WTC11 (cell line): Measurements from ENCODE around the gene POLR2C. TPM values are rescaled to one million over a fixed set of nuclear protein-coding genes. Genes with fewer than 3 reads are reported as not detected.

Source experiments
- ATAC-seq: fragments of 200-7000 bp; cut with Tn5 transposase; 2 replicates; pipeline ENCODE4 v1.10.0; 2021; ENCODE audit warnings: mild to moderate bottlenecking, moderate library complexity
- CTCF ChIA-PET: fragments of 300-600 bp; sonication (Branson Sonifier 250); formaldehyde crosslinking; loops from one replicate; lab custom pipeline; 2021; ENCODE audit warnings: antibody characterized with exemption; lab: Charles Lee
- POLR2A ChIA-PET: fragments of 350-600 bp; sonication (Branson Sonifier 250); formaldehyde crosslinking; loops from one replicate; lab custom pipeline; 2021; ENCODE audit warnings: antibody characterized with exemption; lab: Charles Lee
- DNase-seq: peaks from one replicate; pipeline ENCODE4 v3.0.0; 2021; ENCODE audit warnings: low spot score
- H3K27ac Mint-ChIP-seq: 2 replicates; pipeline ENCODE4 v1.8.0; 2021; ENCODE audit warnings: mixed read lengths
- H3K27me3 Mint-ChIP-seq: 2 replicates; pipeline ENCODE4 v1.8.0; 2021; ENCODE audit warnings: low read depth, mild to moderate bottlenecking, moderate library complexity, mixed read lengths
- H3K36me3 Mint-ChIP-seq: 2 replicates; pipeline ENCODE4 v1.8.0; 2021; ENCODE audit warnings: mixed read lengths
- H3K4me1 Mint-ChIP-seq: 2 replicates; pipeline ENCODE4 v1.8.0; 2022; ENCODE audit warnings: mixed read lengths
- H3K4me3 Mint-ChIP-seq: 2 replicates; pipeline ENCODE4 v1.8.0; 2021; ENCODE audit warnings: mild to moderate bottlenecking, moderate library complexity, mixed read lengths
- H3K9me3 Mint-ChIP-seq: 2 replicates; pipeline ENCODE4 v1.8.0; 2021; ENCODE audit warnings: mixed read lengths
- AFF4 ChIP-seq: sonication (generic); formaldehyde crosslinking; IDR thresholded peaks from 2 replicates; pipeline ENCODE4 v1.8.1; 2023; ENCODE audit warnings: mild to moderate bottlenecking, missing genetic modification reagents, borderline replicate concordance
- ARID4B ChIP-seq: sonication (generic); formaldehyde crosslinking; IDR thresholded peaks from 2 replicates; pipeline ENCODE4 v1.8.0; 2023; ENCODE audit warnings: missing genetic modification reagents, mild to moderate bottlenecking, borderline replicate concordance
- CBFB ChIP-seq: sonication (generic); formaldehyde crosslinking; IDR thresholded peaks from 2 replicates; pipeline ENCODE4 v1.8.1; 2022; ENCODE audit warnings: mild to moderate bottlenecking, low read depth, missing genetic modification reagents
- CREB1 ChIP-seq: sonication (generic); formaldehyde crosslinking; IDR thresholded peaks from 2 replicates; pipeline ENCODE4 v1.8.0; 2023; ENCODE audit warnings: mild to moderate bottlenecking, missing genetic modification reagents
- CTCF ChIP-seq: fragments of 200-600 bp; IDR thresholded peaks from 2 replicates; pipeline ENCODE4 v1.8.0; 2022; ENCODE audit warnings: antibody characterized with exemption
- E2F4 ChIP-seq: sonication (generic); formaldehyde crosslinking; IDR thresholded peaks from 2 replicates; pipeline ENCODE4 v1.8.1; 2022; ENCODE audit warnings: low read depth, mild to moderate bottlenecking, moderate library complexity, missing genetic modification reagents, borderline replicate concordance
- HMGA2 ChIP-seq: fragments of 250-450 bp; sonication (Bioruptor Pico); IDR thresholded peaks from 2 replicates; pipeline ENCODE4 v1.4.0; 2021; ENCODE audit warnings: mild to moderate bottlenecking, moderate library complexity
- JAZF1 ChIP-seq: fragments of 250-450 bp; sonication (Bioruptor Pico); IDR thresholded peaks from 2 replicates; pipeline ENCODE4 v1.9.0; 2021; ENCODE audit warnings: moderate library complexity, mild to moderate bottlenecking, inconsistent platforms
- JUN ChIP-seq: sonication (generic); formaldehyde crosslinking; IDR thresholded peaks from 2 replicates; pipeline ENCODE4 v1.8.0; 2023; ENCODE audit warnings: mild to moderate bottlenecking, missing genetic modification reagents
- KAT7 ChIP-seq: sonication (generic); formaldehyde crosslinking; IDR thresholded peaks from 2 replicates; pipeline ENCODE4 v1.8.1; 2023; ENCODE audit warnings: missing genetic modification reagents, mild to moderate bottlenecking, borderline replicate concordance
- MXD4 ChIP-seq: fragments of 250-450 bp; sonication (Bioruptor Pico); IDR thresholded peaks from 2 replicates; pipeline ENCODE4 v1.8.0; 2021; ENCODE audit warnings: mild to moderate bottlenecking, moderate library complexity, borderline replicate concordance
- NR2C2 ChIP-seq: sonication (generic); formaldehyde crosslinking; IDR thresholded peaks from 2 replicates; pipeline ENCODE4 v1.8.0; 2022; ENCODE audit warnings: mild to moderate bottlenecking, missing genetic modification reagents
- OVOL2 ChIP-seq: fragments of 250-450 bp; sonication (Bioruptor Pico); IDR thresholded peaks from 2 replicates; pipeline ENCODE4 v1.9.0; 2021; ENCODE audit warnings: mild to moderate bottlenecking, borderline replicate concordance
- PREB ChIP-seq: sonication (generic); formaldehyde crosslinking; IDR thresholded peaks from 2 replicates; pipeline ENCODE4 v1.8.1; 2022; ENCODE audit warnings: mild to moderate bottlenecking, missing genetic modification reagents, moderate library complexity, borderline replicate concordance
- TEAD4 ChIP-seq: sonication (generic); formaldehyde crosslinking; IDR thresholded peaks from 2 replicates; pipeline ENCODE4 v1.8.0; 2022; ENCODE audit warnings: mild to moderate bottlenecking, missing genetic modification reagents
- total RNA-seq: library from RNA; stranded (reverse); gene quantifications from 3 replicates; pipeline ENCODE4 v1.2.3, GENCODE V29; 2021
- TF ChIP-seq, protein P1 (sequence below): fragments of 250-450 bp; sonication (Bioruptor Pico); conservative IDR thresholded peaks from 2 replicates; pipeline ENCODE4 v1.9.0; 2021; ENCODE audit warnings: mild to moderate bottlenecking
- TF ChIP-seq, protein P2 (sequence below): sonication (generic); formaldehyde crosslinking; IDR thresholded peaks from 2 replicates; pipeline ENCODE4 v1.8.0; 2022; ENCODE audit warnings: missing genetic modification reagents

The POLR2C gene
- total RNA-seq, 1 experiment from 2014 or later: 75.4 TPM

- CTCF ChIA-PET: interaction anchor here (0.9 to 4.8 kb wide), 8 partner anchors 9 to 111 kb away, joined by 3 to 26 read pairs (median 6); partner anchors contain the start of genes CIAPIN1, COQ9 and POLR2C
- ATAC-seq (no peak), DNase-seq (no peak)
- POLR2A ChIA-PET: interaction anchor here (0.9 kb wide), 1 partner anchor 13 kb away, joined by 3 read pairs; no protein-coding TSS in a partner anchor
- Mint-ChIP-seq H3K9me3 (no peaks in the 10 kb centered on the region), H3K27me3 (peaks cover 13% of the 10 kb centered on the region), H3K4me3 (peak overlapping the region; percentile 82), H3K27ac (no peak overlapping the region), H3K36me3 (no peaks in the 10 kb centered on the region), H3K4me1 (peaks cover 47% of the 10 kb centered on the region)
- no peak for TF ChIP-seq MXD4 (CRISPR knock-in tag)
- no peak for TF ChIP-seq CREB1 (CRISPR knock-in tag)
- no peak for TF ChIP-seq PREB (CRISPR knock-in tag)
- no peak for TF ChIP-seq NR2C2 (CRISPR knock-in tag)
- TF ChIP-seq TEAD4 (CRISPR knock-in tag): no peak
- TF ChIP-seq ARID4B: no peak
- no peak for TF ChIP-seq OVOL2 (CRISPR knock-in tag)
- TF ChIP-seq JAZF1 (CRISPR knock-in tag): no peak
- TF ChIP-seq E2F4 (CRISPR knock-in tag): no peak
- no peak for TF ChIP-seq CTCF
- TF ChIP-seq CBFB (CRISPR knock-in tag): no peak
- TF ChIP-seq, protein P1, sequence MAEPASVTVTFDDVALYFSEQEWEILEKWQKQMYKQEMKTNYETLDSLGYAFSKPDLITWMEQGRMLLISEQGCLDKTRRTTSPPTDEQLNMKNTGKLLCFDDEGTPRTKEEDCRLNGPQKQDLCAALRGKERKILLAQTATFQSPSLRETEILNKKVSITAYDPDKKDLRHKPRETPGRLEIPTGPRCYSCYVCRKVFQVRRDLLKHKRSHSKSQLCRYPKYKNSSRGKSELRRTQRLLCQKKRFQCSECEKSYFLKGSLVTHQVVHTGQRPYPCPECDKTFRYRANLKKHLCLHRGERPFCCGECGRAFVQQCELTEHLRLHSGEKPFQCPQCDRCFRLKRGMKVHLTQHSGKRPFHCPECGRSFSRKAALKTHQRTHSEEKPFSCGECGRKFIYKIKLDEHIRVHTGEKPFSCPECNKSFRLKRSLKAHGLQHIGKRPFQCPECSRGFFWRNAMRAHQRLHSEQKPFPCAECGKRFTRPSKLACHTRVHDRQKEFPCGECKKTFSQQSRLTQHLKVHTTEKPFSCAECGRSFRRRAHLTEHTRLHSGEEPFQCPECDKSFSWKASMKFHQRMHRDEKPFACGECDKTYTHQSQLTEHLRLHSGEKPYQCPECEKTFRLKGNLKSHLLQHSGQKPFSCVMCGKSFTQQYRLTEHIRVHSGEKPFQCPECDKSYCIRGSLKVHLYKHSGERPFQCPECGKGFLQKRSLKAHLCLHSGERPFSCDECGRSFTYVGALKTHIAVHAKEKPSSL (CRISPR knock-in tag): no peak
- no peak for TF ChIP-seq AFF4 (CRISPR knock-in tag)
- TF ChIP-seq, protein P2, sequence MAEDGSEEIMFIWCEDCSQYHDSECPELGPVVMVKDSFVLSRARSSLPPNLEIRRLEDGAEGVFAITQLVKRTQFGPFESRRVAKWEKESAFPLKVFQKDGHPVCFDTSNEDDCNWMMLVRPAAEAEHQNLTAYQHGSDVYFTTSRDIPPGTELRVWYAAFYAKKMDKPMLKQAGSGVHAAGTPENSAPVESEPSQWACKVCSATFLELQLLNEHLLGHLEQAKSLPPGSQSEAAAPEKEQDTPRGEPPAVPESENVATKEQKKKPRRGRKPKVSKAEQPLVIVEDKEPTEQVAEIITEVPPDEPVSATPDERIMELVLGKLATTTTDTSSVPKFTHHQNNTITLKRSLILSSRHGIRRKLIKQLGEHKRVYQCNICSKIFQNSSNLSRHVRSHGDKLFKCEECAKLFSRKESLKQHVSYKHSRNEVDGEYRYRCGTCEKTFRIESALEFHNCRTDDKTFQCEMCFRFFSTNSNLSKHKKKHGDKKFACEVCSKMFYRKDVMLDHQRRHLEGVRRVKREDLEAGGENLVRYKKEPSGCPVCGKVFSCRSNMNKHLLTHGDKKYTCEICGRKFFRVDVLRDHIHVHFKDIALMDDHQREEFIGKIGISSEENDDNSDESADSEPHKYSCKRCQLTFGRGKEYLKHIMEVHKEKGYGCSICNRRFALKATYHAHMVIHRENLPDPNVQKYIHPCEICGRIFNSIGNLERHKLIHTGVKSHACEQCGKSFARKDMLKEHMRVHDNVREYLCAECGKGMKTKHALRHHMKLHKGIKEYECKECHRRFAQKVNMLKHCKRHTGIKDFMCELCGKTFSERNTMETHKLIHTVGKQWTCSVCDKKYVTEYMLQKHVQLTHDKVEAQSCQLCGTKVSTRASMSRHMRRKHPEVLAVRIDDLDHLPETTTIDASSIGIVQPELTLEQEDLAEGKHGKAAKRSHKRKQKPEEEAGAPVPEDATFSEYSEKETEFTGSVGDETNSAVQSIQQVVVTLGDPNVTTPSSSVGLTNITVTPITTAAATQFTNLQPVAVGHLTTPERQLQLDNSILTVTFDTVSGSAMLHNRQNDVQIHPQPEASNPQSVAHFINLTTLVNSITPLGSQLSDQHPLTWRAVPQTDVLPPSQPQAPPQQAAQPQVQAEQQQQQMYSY (CRISPR knock-in tag): no peak
- no peak for TF ChIP-seq HMGA2 (CRISPR knock-in tag)
- TF ChIP-seq KAT7 (CRISPR knock-in tag): no peak
- no peak for TF ChIP-seq JUN (CRISPR knock-in tag)
Measured at GRCh38 chr16:57479976-57480753, 17.7 kb downstream of the POLR2C start.
